RWPE2 (cell line): ENCODE measurements around the gene KCNK16.

Source experiments
- ATAC-seq: fragments of 200-7000 bp; cut with Tn5 transposase; 3 replicates; pipeline ENCODE4 v1.9.1; 2021; ENCODE audit warnings: low read depth
- DNase-seq: peaks from one replicate; pipeline ENCODE4 v3.0.0-alpha.2; 2020; ENCODE audit warnings: low spot score
- H3K27ac ChIP-seq: fragments of 450-650 bp; 2 replicates; pipeline ENCODE4 v1.5.1; 2017; ENCODE audit warnings: mild to moderate bottlenecking; ENCODE audit not compliant: poor library complexity, severe bottlenecking
- H3K27me3 ChIP-seq: fragments of 250-450 bp; sonication (Bioruptor Pico); 2 replicates; pipeline ENCODE4 v1.5.1; 2021; ENCODE audit warnings: mild to moderate bottlenecking, moderate library complexity; ENCODE audit not compliant: insufficient read depth, poor library complexity, severe bottlenecking
- H3K36me3 ChIP-seq: fragments of 250-450 bp; sonication (Bioruptor Pico); 2 replicates; pipeline ENCODE4 v1.5.1; 2020; ENCODE audit warnings: low read depth, mild to moderate bottlenecking, moderate library complexity
- H3K4me1 ChIP-seq: fragments of 250-450 bp; sonication (Bioruptor Pico); 2 replicates; pipeline ENCODE4 v1.5.1; 2021; ENCODE audit warnings: mild to moderate bottlenecking, moderate library complexity; ENCODE audit not compliant: insufficient read depth, poor library complexity, severe bottlenecking
- H3K4me3 ChIP-seq: fragments of 250-450 bp; sonication (Bioruptor Pico); 2 replicates; pipeline ENCODE4 v1.5.1; 2021; ENCODE audit warnings: mild to moderate bottlenecking, moderate library complexity; ENCODE audit not compliant: severe bottlenecking
- H3K9me3 ChIP-seq: fragments of 250-450 bp; sonication (Bioruptor Pico); 2 replicates; pipeline ENCODE4 v1.5.1; 2021; ENCODE audit warnings: mild to moderate bottlenecking, moderate library complexity; ENCODE audit not compliant: severe bottlenecking
- CTCF ChIP-seq: fragments of 450-650 bp; IDR thresholded peaks from one replicate; pipeline ENCODE4 v1.5.1; 2017; ENCODE audit warnings: mild to moderate bottlenecking, moderate library complexity; ENCODE audit not compliant: poor library complexity, severe bottlenecking

Gene KCNK16

GRCh38 chr6:39342692-39343395 is 20.3 kb upstream of the KCNK16 start:
- Histone ChIP-seq H3K9me3 (no peaks in the 10 kb centered on the region), H3K27me3 (no peaks in the 10 kb centered on the region), H3K36me3 (no peaks in the 10 kb centered on the region), H3K4me1 (peaks cover 5% of the 10 kb centered on the region), H3K27ac (no peak overlapping the region), H3K4me3 (no peak overlapping the region)
- ATAC-seq (no peak), DNase-seq (no peak)
- no peak for TF ChIP-seq CTCF

- ATAC-seq (no peak), DNase-seq (no peak)
- H3K27ac ChIP-seq, result no peak overlapping the region
- no peaks in the 10 kb centered on the region for H3K27me3 ChIP-seq
- H3K9me3 ChIP-seq, result no peaks in the 10 kb centered on the region
- no peak for TF ChIP-seq CTCF
- H3K4me1 ChIP-seq, result peaks cover 5% of the 10 kb centered on the region
- H3K4me3 ChIP-seq, result no peak overlapping the region
- no peaks in the 10 kb centered on the region for H3K36me3 ChIP-seq
These were observed 19.4 kb upstream of the KCNK16 start for GRCh38 chr6:39341937-39342336.

GRCh38 chr6:39341352-39341751 is 18.9 kb upstream of the KCNK16 start:
- no peak overlapping the region for H3K4me3 ChIP-seq
- H3K36me3 ChIP-seq, result no peaks in the 10 kb centered on the region
- peaks cover 5% of the 10 kb centered on the region for H3K4me1 ChIP-seq
- TF ChIP-seq CTCF, result no peak
- H3K9me3 ChIP-seq, result no peaks in the 10 kb centered on the region
- H3K27me3 ChIP-seq, result no peaks in the 10 kb centered on the region
- DNase-seq, result no peak
- no peak for ATAC-seq
- no peak overlapping the region for H3K27ac ChIP-seq

DNA sequence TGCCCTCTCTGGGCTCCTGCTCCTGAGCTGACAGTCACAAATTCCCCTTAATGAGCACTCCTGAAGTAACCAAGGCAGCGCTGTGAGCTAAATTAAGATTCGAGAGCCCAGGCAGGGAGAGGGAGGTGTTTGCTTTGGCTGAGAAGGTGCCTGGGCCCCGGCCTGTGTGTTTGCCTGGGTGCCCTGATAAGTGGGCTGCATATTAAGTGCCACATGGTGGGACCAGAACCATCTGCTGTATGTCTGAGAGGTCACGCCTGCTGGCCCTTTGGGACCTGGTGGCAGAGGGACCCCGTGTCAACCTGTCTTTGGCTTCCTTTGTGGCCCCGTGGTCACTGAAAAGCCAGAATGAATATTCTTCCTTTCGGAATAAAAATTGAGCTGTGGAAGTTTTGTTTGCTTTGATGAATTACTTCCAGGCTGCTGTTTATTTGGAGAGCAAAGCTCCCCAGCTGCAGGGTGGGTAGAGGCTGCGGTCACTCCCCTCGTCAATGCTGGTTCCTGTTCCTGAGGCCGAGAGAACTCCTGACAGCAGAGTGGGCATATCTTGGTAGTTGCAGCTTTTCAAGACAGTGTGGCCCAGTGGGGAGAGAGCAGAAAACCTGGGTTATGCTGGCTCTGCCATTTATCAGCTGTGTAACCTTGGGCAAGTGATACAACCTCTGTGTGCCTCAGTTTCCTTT is 17.5 kb upstream of the KCNK16 start:
- H3K36me3 ChIP-seq, result no peaks in the 10 kb centered on the region
- no peaks in the 10 kb centered on the region for H3K9me3 ChIP-seq
- TF ChIP-seq CTCF, result no peak
- ATAC-seq (no peak; the same call in 2 of the 3 replicates), DNase-seq (no peak)
- no peaks in the 10 kb centered on the region for H3K27me3 ChIP-seq
- H3K27ac ChIP-seq, result no peak overlapping the region
- H3K4me1 ChIP-seq, result peaks cover 12% of the 10 kb centered on the region
- no peak overlapping the region for H3K4me3 ChIP-seq
